ENCODE data around the gene DMWD.

- no peak for TF ChIP-seq REST (IDR thresholded peaks at IDR 0.05; ENCODE audit: insufficient replicate concordance, low read depth)
- no peak for TF ChIP-seq CTCF (IDR thresholded peaks at IDR 0.05; ENCODE audit: insufficient read depth, low read length)
- TF ChIP-seq POLR2AphosphoS5 (IDR thresholded peaks at IDR 0.05; ENCODE audit: low read depth), result no peak
- TF ChIP-seq GABPA (IDR thresholded peaks at IDR 0.05; ENCODE audit: low read depth), result no peak
Measured at GRCh38 chr19:45786533-45786894, 6.1 kb downstream of the DMWD start.
